ENCODE measurements around the gene STK32C.

STK32C gene

GRCh38 chr10:132256866-132257265, 50.9 kb downstream of the STK32C start:
- no peak overlapping the region for H3K4me3 ChIP-seq (ENCODE audit: low read length)
- no peak for DNase-seq (ENCODE audit: low read depth, low spot score)

GRCh38 chr10:132255489-132256344, 52.0 kb downstream of the STK32C start:
- no peak for DNase-seq (ENCODE audit: low read depth, low spot score)

GRCh38 chr10:132254841-132255240, 52.9 kb downstream of the STK32C start:
- H3K4me3 ChIP-seq (ENCODE audit: low read length), result no peak overlapping the region
- DNase-seq (ENCODE audit: low read depth, low spot score), result no peak

More at GRCh38 chr10:132255489-132256344, 52.0 kb downstream of the STK32C start:
- H3K4me3 ChIP-seq (ENCODE audit: low read length), result no peak overlapping the region

GRCh38 chr10:132253092-132253687, 54.6 kb downstream of the STK32C start:
- no peak for DNase-seq (ENCODE audit: low read depth, low spot score)
- no peak overlapping the region for H3K4me3 ChIP-seq (ENCODE audit: low read length)

GRCh38 chr10:132252412-132252811, 55.3 kb downstream of the STK32C start:
- no peak overlapping the region for H3K4me3 ChIP-seq (ENCODE audit: low read length)
- DNase-seq (ENCODE audit: low read depth, low spot score), result no peak

- no peak for DNase-seq (ENCODE audit: low read depth, low spot score)
These were observed 55.8 kb downstream of the STK32C start for GRCh38 chr10:132251928-132252327.

GRCh38 chr10:132250481-132251475, 57.0 kb downstream of the STK32C start:
- H3K4me3 ChIP-seq (ENCODE audit: low read length), result no peak overlapping the region
- no peak for DNase-seq (ENCODE audit: low read depth, low spot score)

More at GRCh38 chr10:132251928-132252327, 55.8 kb downstream of the STK32C start:
- H3K4me3 ChIP-seq (ENCODE audit: low read length), result no peak overlapping the region

- DNase-seq (ENCODE audit: low read depth, low spot score), result no peak
These were observed 57.9 kb downstream of the STK32C start for GRCh38 chr10:132249824-132250375.

GRCh38 chr10:132249226-132249724, 58.5 kb downstream of the STK32C start:
- no peak for DNase-seq (ENCODE audit: low read depth, low spot score)
- no peak overlapping the region for H3K4me3 ChIP-seq (ENCODE audit: low read length)

More at GRCh38 chr10:132249824-132250375, 57.9 kb downstream of the STK32C start:
- H3K4me3 ChIP-seq (ENCODE audit: low read length), result no peak overlapping the region

GRCh38 chr10:132248455-132249225, 59.1 kb downstream of the STK32C start:
- DNase-seq (ENCODE audit: low read depth, low spot score), result peak; percentile 41
- peak overlapping the region; percentile 49 for H3K4me3 ChIP-seq (ENCODE audit: low read length)

GRCh38 chr10:132247943-132248342, 59.8 kb downstream of the STK32C start:
- DNase-seq (ENCODE audit: low read depth, low spot score), result no peak
- no peak overlapping the region for H3K4me3 ChIP-seq (ENCODE audit: low read length)

GRCh38 chr10:132246296-132246695, 61.5 kb downstream of the STK32C start:
- no peak overlapping the region for H3K4me3 ChIP-seq (ENCODE audit: low read length)
- no peak for DNase-seq (ENCODE audit: low read depth, low spot score)

- no peak for DNase-seq (ENCODE audit: low read depth, low spot score)
These were observed 62.7 kb downstream of the STK32C start for GRCh38 chr10:132245056-132245455.

GRCh38 chr10:132243626-132244025, 64.1 kb downstream of the STK32C start:
- DNase-seq (ENCODE audit: low read depth, low spot score), result no peak
- H3K4me3 ChIP-seq (ENCODE audit: low read length), result no peak overlapping the region

More at GRCh38 chr10:132245056-132245455, 62.7 kb downstream of the STK32C start:
- no peak overlapping the region for H3K4me3 ChIP-seq (ENCODE audit: low read length)

GRCh38 chr10:132243141-132243540, 64.6 kb downstream of the STK32C start:
- no peak for DNase-seq (ENCODE audit: low read depth, low spot score)
- H3K4me3 ChIP-seq (ENCODE audit: low read length), result no peak overlapping the region

- no peak overlapping the region for H3K4me3 ChIP-seq (ENCODE audit: low read length)
- DNase-seq (ENCODE audit: low read depth, low spot score), result no peak
These were observed 65.5 kb downstream of the STK32C start for GRCh38 chr10:132242103-132242840.

- H3K4me3 ChIP-seq (ENCODE audit: low read length), result no peak overlapping the region
- DNase-seq (ENCODE audit: low read depth, low spot score), result no peak
These were observed 66.3 kb downstream of the STK32C start for GRCh38 chr10:132241496-132241895.

Data from Jurkat, Clone E6-1 (cell line).